CD14-positive monocyte (primary cell): ENCODE measurements around the gene UQCC2. TPM values are rescaled to one million over a fixed set of nuclear protein-coding genes. Genes with fewer than 3 reads are reported as not detected.

ENCODE experiments used
- DNase-seq, 3 donors: peaks; one replicate each; pipeline ENCODE4 v3.0.0-alpha.2; 2011 to 2022
- H2AFZ ChIP-seq: 2 replicates; pipeline ENCODE4 v1.6.0; 2012; ENCODE audit warnings: mild to moderate bottlenecking, low read depth, low read length, inconsistent platforms; ENCODE audit not compliant: insufficient read depth, poor library complexity, severe bottlenecking
- H3K27ac ChIP-seq, 2 donors: 1 replicate in 1 of 2; 2 replicates in 1 of 2; pipeline ENCODE4 v1.5.1; 2012 to 2013; ENCODE audit warnings: low read length in 2 of 2, control low read depth in 1 of 2, inconsistent platforms in 1 of 2, low read depth in 1 of 2, mild to moderate bottlenecking in 1 of 2
- H3K27me3 ChIP-seq, 2 donors: one replicate each; pipeline versions ENCODE4 v1.6.0 to v1.6.1; 2011 to 2013; ENCODE audit warnings: low read length in 2 of 2; ENCODE audit not compliant: control insufficient read depth in 2 of 2, insufficient read depth in 2 of 2
- H3K36me3 ChIP-seq, 2 donors: replicated peaks in 1 of 2; 1 replicate in 1 of 2; 2 replicates in 1 of 2; pipeline versions ENCODE4 v1.5.1 to v1.6.1; 2012 to 2013; ENCODE audit warnings: low read length in 2 of 2, control low read depth in 1 of 2, inconsistent platforms in 1 of 2, mild to moderate bottlenecking in 1 of 2; ENCODE audit not compliant: insufficient read depth in 2 of 2, control insufficient read depth in 1 of 2
- H3K4me1 ChIP-seq, 2 donors: 1 replicate in 1 of 2; 2 replicates in 1 of 2; pipeline versions ENCODE4 v1.5.1 to v1.6.1; 2012 to 2013; ENCODE audit warnings: low read length in 2 of 2, control low read depth in 1 of 2, inconsistent platforms in 1 of 2, mild to moderate bottlenecking in 1 of 2, moderate library complexity in 1 of 2; ENCODE audit not compliant: insufficient read depth in 2 of 2, control insufficient read depth in 1 of 2
- H3K4me2 ChIP-seq: replicated peaks from 2 replicates; pipeline ENCODE3; 2012; ENCODE audit warnings: low read length, moderate library complexity, mild to moderate bottlenecking; ENCODE audit not compliant: poor library complexity, severe bottlenecking; ENCODE audit errors: extremely low read depth
- H3K4me3 ChIP-seq, 3 experiments: fragments of 200-600 bp in 1 of 3; sonication (generic) in 1 of 3; replicated peaks in 1 of 3; 1 replicate in 2 of 3; 2 replicates in 1 of 3; pipeline ENCODE4 v1.5.1; 2011 to 2013; ENCODE audit warnings: low read length in 3 of 3, mild to moderate bottlenecking in 3 of 3, control low read depth in 2 of 3, low read depth in 2 of 3, inconsistent platforms in 1 of 3, moderate library complexity in 1 of 3
- H3K79me2 ChIP-seq: 2 replicates; pipeline ENCODE4 v1.6.0; 2012; ENCODE audit warnings: mild to moderate bottlenecking, control low read depth, inconsistent platforms, low read length, moderate library complexity; ENCODE audit not compliant: insufficient read depth
- H3K9ac ChIP-seq: 2 replicates; pipeline ENCODE4 v1.6.0; 2017; ENCODE audit warnings: low read length, mild to moderate bottlenecking; ENCODE audit not compliant: insufficient read depth, poor library complexity, severe bottlenecking
- H3K9me3 ChIP-seq, 2 donors: replicated peaks in 1 of 2; 1 replicate in 1 of 2; 2 replicates in 1 of 2; pipeline versions ENCODE4 v1.5.1 to v1.6.1; 2012 to 2013; ENCODE audit warnings: low read length in 2 of 2, control low read depth in 1 of 2; ENCODE audit not compliant: control insufficient read depth in 1 of 2, insufficient read depth in 1 of 2
- H4K20me1 ChIP-seq: 2 replicates; pipeline ENCODE4 v1.6.0; 2012; ENCODE audit warnings: mild to moderate bottlenecking, low read length, control low read depth, moderate library complexity; ENCODE audit not compliant: insufficient read depth
- H3K27ac Mint-ChIP-seq, 7 donors: one replicate each; pipeline ENCODE4 v1.8.0; 2020; ENCODE audit warnings: mild to moderate bottlenecking in 7 of 7, mixed read lengths in 7 of 7, moderate library complexity in 6 of 7, inconsistent platforms in 2 of 7
- H3K27me3 Mint-ChIP-seq, 3 donors: one replicate each; pipeline ENCODE4 v1.8.0; 2021 to 2022; ENCODE audit warnings: low read depth in 3 of 3, mild to moderate bottlenecking in 3 of 3, mixed read lengths in 3 of 3, moderate library complexity in 3 of 3, inconsistent platforms in 1 of 3
- H3K36me3 Mint-ChIP-seq, 2 donors: one replicate each; pipeline ENCODE4 v1.8.0; 2020; ENCODE audit warnings: mixed read lengths in 2 of 2, inconsistent platforms in 1 of 2, mild to moderate bottlenecking in 1 of 2
- H3K4me1 Mint-ChIP-seq: one replicate; pipeline ENCODE4 v1.8.0; 2020; ENCODE audit warnings: mild to moderate bottlenecking, mixed read lengths
- H3K4me3 Mint-ChIP-seq, 2 donors: one replicate each; pipeline ENCODE4 v1.8.0; 2020; ENCODE audit warnings: mild to moderate bottlenecking in 2 of 2, mixed read lengths in 2 of 2, moderate library complexity in 1 of 2
- H3K9me3 Mint-ChIP-seq, 7 donors: one replicate each; pipeline ENCODE4 v1.8.0; 2020 to 2022; ENCODE audit warnings: mixed read lengths in 7 of 7, mild to moderate bottlenecking in 6 of 7, moderate library complexity in 6 of 7, inconsistent platforms in 2 of 7
- WGBS: methylation state at CpG from one replicate; pipeline ENCODE4 v1.1.5; 2013; ENCODE audit warnings: missing lambda C conversion rate; ENCODE audit not compliant: insufficient coverage; 5-methylcytosine and 5-hydroxymethylcytosine counted together
- intact Hi-C, 2 donors: fragments of 100-400 bp; cut with micrococcal nuclease; formaldehyde crosslinking; loops; one replicate each; pipeline versions ENCODE4 v1.15.0 to v1.15.1; 2023
- polyA plus RNA-seq, 3 donors: library from polyadenylated mRNA; depleted of rRNA in 1 of 3; unstranded in 2 of 3; stranded (reverse) in 1 of 3; fragments of 300-500 nt in 2 of 3; fragments of >200 nt in 1 of 3; fragmentation: Illumina TruSeq in 2 of 3; gene quantifications; 1 replicate in 2 of 3; 2 replicates in 1 of 3; pipeline ENCODE4 v1.2.3, GENCODE V29; 2012 to 2021
- TF ChIP-seq, protein P1 (sequence below): fragments of 200-600 bp; IDR thresholded peaks from one replicate; pipeline ENCODE4 v1.8.0; 2022; ENCODE audit warnings: antibody characterized with exemption, mild to moderate bottlenecking

UQCC2 gene
- polyA plus RNA-seq, 3 donors: 10.3 to 39.3 (median 37.2) TPM

DNA sequence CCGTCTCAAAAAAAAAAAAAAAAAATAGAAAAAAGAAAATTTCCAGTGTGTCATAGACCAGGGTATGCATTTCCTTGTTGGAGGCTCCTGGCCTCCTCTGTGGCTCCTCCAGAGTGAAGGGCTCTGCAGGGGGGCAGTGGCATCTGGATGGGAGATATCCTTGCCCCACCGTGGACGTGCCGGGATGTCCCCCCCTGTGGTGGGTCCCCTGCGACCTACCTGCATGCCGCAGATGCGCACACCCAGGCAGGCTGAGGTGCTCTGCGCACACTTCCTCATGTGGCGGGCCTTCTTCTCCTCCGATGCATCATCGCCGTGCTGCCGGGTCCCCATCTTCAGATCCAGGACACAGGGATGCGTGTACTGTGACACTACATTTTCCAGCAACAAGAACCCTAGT is 13.7 kb upstream of the UQCC2 start:
- H3K79me2 ChIP-seq: no peaks in the 10 kb centered on the region
- WGBS: 90% methylated on average over 13 of the region's 14 CpGs
- no peaks in the 10 kb centered on the region for H3K9me3 ChIP-seq
- H3K27me3 Mint-ChIP-seq: peaks cover 11 to 21% (median 16%) of the 10 kb centered on the region in 3 donors
- H3K4me2 ChIP-seq: no peak overlapping the region
- H3K27ac Mint-ChIP-seq: no peak overlapping the region
- DNase-seq: no peak
- no peaks in the 10 kb centered on the region for H3K36me3 ChIP-seq
- no peak overlapping the region for H3K4me3 ChIP-seq
- H3K27me3 ChIP-seq: peaks cover 0 to 6% of the 10 kb centered on the region in 2 donors
- TF ChIP-seq, protein P1, sequence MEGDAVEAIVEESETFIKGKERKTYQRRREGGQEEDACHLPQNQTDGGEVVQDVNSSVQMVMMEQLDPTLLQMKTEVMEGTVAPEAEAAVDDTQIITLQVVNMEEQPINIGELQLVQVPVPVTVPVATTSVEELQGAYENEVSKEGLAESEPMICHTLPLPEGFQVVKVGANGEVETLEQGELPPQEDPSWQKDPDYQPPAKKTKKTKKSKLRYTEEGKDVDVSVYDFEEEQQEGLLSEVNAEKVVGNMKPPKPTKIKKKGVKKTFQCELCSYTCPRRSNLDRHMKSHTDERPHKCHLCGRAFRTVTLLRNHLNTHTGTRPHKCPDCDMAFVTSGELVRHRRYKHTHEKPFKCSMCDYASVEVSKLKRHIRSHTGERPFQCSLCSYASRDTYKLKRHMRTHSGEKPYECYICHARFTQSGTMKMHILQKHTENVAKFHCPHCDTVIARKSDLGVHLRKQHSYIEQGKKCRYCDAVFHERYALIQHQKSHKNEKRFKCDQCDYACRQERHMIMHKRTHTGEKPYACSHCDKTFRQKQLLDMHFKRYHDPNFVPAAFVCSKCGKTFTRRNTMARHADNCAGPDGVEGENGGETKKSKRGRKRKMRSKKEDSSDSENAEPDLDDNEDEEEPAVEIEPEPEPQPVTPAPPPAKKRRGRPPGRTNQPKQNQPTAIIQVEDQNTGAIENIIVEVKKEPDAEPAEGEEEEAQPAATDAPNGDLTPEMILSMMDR: no peak
- intact Hi-C loops: no loop called here
- H4K20me1 ChIP-seq: no peaks in the 10 kb centered on the region
- no peaks in the 10 kb centered on the region for H3K4me1 ChIP-seq
- H3K9me3 Mint-ChIP-seq: no peaks in the 10 kb centered on the region
- no peaks in the 10 kb centered on the region for H3K36me3 Mint-ChIP-seq
- no peak overlapping the region for H2AFZ ChIP-seq
- no peak overlapping the region for H3K4me3 Mint-ChIP-seq
- no peaks in the 10 kb centered on the region for H3K4me1 Mint-ChIP-seq
- no peak overlapping the region for H3K9ac ChIP-seq
- no peak overlapping the region for H3K27ac ChIP-seq

DNA sequence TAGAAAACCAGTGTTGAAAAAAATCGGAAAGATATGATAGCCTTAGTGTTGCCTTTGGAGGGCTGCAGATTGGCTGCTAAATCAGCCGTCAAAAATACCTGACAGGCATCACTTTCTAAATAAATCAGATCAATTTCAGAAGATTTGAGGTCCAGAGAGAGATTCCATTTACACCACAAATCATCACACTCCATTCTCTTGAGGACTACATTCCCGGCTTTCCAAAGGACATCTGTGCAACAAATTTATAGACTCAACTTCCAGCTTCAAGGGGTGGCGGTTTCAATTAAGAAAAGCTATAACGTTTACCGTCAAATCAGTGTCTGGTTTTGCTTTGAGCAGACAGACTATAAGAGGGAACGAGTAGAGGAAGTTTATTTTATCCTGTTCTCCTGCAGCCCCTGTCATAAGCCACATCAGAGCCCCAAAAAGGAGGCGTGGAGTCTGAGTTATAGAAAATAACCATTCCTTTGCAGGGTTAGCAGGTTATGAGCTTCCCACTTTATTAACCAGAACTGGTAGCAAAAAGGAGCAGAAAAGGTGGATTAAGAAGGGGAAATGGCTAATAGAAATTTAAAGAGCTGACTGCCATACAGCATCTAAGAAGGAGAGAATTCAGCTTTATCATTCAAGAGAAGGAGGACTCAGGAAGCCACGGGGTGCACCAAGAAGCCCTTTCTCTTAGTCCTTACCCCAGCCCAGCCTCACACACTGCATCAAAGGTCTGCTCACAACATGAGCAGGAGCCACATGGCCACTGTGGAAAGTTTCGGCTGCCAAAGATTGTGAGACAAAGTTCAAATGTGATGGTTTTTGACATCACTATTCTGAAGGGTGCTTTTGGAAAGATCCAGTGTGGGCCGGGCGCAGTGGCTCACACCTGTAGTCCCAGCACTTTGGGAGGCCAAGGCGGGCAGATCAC is 12.9 kb upstream of the UQCC2 start:
- Histone ChIP-seq H3K9ac (no peak overlapping the region), H3K4me3 (no peak overlapping the region), H4K20me1 (no peaks in the 10 kb centered on the region), H3K4me2 (no peak overlapping the region), H3K27me3 (peaks cover 0 to 6% of the 10 kb centered on the region in 2 donors), H3K27ac (no peak overlapping the region), H3K36me3 (no peaks in the 10 kb centered on the region), H3K9me3 (no peaks in the 10 kb centered on the region), H3K4me1 (no peaks in the 10 kb centered on the region), H2AFZ (no peak overlapping the region), H3K79me2 (no peaks in the 10 kb centered on the region)
- Mint-ChIP-seq H3K4me3 (no peak overlapping the region), H3K27ac (no peak overlapping the region), H3K4me1 (no peaks in the 10 kb centered on the region), H3K36me3 (no peaks in the 10 kb centered on the region), H3K27me3 (peaks cover 11 to 21% (median 19%) of the 10 kb centered on the region in 3 donors), H3K9me3 (no peaks in the 10 kb centered on the region)
- no peak for DNase-seq
- WGBS: 100% methylated on average over 3 of the region's 13 CpGs
- TF ChIP-seq, protein P1: no peak
- intact Hi-C loops: no loop called here
